ENCODE measurements around the gene NFX1.

- TF ChIP-seq CTCF (IDR thresholded peaks at IDR 0.05; ENCODE audit: insufficient read depth, low read depth, low read length) = no peak
- no peak for TF ChIP-seq EZH2 (IDR thresholded peaks at IDR 0.05; ENCODE audit: insufficient read depth, low read length)
These were observed 41.1 kb downstream of the NFX1 start for GRCh38 chr9:33331377-33331891.
